RWPE1 (cell line): ENCODE measurements around the gene MSL3B.

Experiments
- CTCF ChIA-PET: fragments of 350-600 bp; sonication (Branson Sonifier 250); formaldehyde crosslinking; extraction: SDS; loops from one replicate; lab custom pipeline; 2021; lab: Yijun Ruan, JAX
- POLR2A ChIA-PET: fragments of 400-600 bp; formaldehyde crosslinking; extraction: SDS; loops from one replicate; lab custom pipeline; 2020; ENCODE audit warnings: antibody characterized with exemption; ENCODE audit not compliant: low non-redundant PET; lab: Yijun Ruan, JAX
- DNase-seq: peaks from one replicate; pipeline ENCODE4 v3.0.0; 2012; ENCODE audit warnings: low spot score
- H3K27ac ChIP-seq: fragments of 450-650 bp; 2 replicates; pipeline ENCODE4 v1.5.1; 2017
- TF ChIP-seq, protein P1 (sequence below): fragments of 450-650 bp; conservative IDR thresholded peaks from 2 replicates; pipeline ENCODE4 v1.5.1; 2017; ENCODE audit warnings: low read depth, mild to moderate bottlenecking

Gene MSL3B

GRCh38 chr2:233823731-233824121 lies 44.5 kb downstream of the MSL3B start:
- POLR2A ChIA-PET, result no interaction called here
- CTCF ChIA-PET, result no interaction called here
- TF ChIP-seq, protein P1, sequence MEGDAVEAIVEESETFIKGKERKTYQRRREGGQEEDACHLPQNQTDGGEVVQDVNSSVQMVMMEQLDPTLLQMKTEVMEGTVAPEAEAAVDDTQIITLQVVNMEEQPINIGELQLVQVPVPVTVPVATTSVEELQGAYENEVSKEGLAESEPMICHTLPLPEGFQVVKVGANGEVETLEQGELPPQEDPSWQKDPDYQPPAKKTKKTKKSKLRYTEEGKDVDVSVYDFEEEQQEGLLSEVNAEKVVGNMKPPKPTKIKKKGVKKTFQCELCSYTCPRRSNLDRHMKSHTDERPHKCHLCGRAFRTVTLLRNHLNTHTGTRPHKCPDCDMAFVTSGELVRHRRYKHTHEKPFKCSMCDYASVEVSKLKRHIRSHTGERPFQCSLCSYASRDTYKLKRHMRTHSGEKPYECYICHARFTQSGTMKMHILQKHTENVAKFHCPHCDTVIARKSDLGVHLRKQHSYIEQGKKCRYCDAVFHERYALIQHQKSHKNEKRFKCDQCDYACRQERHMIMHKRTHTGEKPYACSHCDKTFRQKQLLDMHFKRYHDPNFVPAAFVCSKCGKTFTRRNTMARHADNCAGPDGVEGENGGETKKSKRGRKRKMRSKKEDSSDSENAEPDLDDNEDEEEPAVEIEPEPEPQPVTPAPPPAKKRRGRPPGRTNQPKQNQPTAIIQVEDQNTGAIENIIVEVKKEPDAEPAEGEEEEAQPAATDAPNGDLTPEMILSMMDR, result no peak
- H3K27ac ChIP-seq, result no peak overlapping the region
- no peak for DNase-seq

- TF ChIP-seq, protein P1, result no peak
- no peak overlapping the region for H3K27ac ChIP-seq
- CTCF ChIA-PET, result interaction anchor here (0.7 kb wide), 1 partner anchor 1209 kb away, joined by 3 read pairs; no protein-coding TSS in a partner anchor
- DNase-seq, result no peak
- POLR2A ChIA-PET, result no interaction called here
Observed at GRCh38 chr2:233822781-233823730, 45.1 kb downstream of the MSL3B start.

GRCh38 chr2:233822101-233822771 lies 46.0 kb downstream of the MSL3B start:
- CTCF ChIA-PET, result interaction anchor here (0.7 kb wide), 1 partner anchor 1208 kb away, joined by 3 read pairs; no protein-coding TSS in a partner anchor

DNA sequence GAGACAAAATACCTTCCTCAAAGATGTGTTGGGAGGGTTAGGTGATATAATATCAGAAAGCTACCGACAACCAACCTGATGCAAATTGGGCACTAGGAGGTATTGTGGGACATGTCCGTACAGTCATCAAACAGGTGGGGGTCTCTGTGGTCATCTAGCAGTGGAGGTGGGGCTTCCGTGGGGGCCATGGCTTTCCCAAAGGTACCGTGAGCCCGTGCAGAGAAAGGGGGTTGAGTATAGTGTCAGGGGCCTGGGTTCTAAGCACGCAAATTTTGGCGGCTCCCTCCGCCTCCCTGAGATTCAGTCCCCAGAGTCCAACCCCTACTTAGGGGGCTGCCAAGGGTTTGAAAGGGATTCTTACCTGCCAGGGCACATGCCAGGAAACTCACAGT lies 46.5 kb downstream of the MSL3B start:
- ChIA-PET POLR2A (no interaction called here), CTCF (no interaction called here)

More at GRCh38 chr2:233822101-233822771, 46.0 kb downstream of the MSL3B start:
- no peak for DNase-seq
- POLR2A ChIA-PET, result no interaction called here
- TF ChIP-seq, protein P1, result no peak
- H3K27ac ChIP-seq, result no peak overlapping the region

DNA sequence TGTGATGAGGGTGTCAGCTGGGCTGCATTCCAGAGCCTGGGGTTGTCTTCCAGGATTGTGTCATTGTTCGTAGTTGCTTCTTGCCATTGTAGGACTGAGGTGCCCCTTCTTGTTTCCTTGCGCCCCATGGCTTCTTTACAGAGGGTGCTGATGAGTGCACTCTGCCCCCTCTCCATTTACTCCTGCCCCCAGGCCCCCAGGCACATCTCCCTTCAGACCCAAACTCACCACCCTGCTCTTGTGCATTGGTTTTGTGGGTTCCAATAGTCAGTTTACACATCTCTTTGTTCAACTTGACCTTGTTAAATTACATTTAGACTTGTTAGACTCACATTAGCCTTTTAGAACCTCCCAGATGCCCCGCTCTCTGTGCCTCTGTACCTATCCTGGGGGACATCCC lies 47.0 kb downstream of the MSL3B start:
- ChIA-PET CTCF (no interaction called here), POLR2A (no interaction called here)
- TF ChIP-seq, protein P1, result no peak

More for the DNA sequence above, 46.5 kb downstream of the MSL3B start:
- DNase-seq, result no peak
- TF ChIP-seq, protein P1, result no peak
- H3K27ac ChIP-seq, result no peak overlapping the region

DNA sequence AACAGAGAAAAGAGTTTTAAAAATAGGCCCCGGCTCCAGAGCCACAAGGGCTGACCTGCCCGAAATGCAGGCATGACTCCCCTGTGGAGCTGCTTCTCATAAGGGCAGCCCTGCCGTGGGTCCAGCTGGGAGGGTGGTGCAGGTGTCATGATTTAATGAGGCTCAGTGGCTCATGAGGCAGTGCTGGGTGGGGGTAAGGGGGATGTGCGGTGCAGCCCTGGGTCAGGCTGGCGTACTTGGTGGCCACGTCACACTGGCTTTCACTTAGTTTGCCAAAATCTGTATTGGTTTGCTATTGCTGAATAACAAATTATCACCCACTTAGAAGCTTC lies 47.4 kb downstream of the MSL3B start:
- H3K27ac ChIP-seq, result no peak overlapping the region
- no peak for DNase-seq
- ChIA-PET CTCF (interaction anchor here (0.6 kb wide), 1 partner anchor 448 kb away, joined by 3 read pairs; no protein-coding TSS in a partner anchor), POLR2A (no interaction called here)
- TF ChIP-seq, protein P1, result no peak

More for the DNA sequence above, 47.0 kb downstream of the MSL3B start:
- DNase-seq, result no peak
- no peak overlapping the region for H3K27ac ChIP-seq
